HepG2 (cell line): ENCODE results near the gene AFF1. TPM values are rescaled to one million over a fixed set of nuclear protein-coding genes. Genes with fewer than 3 reads are reported as not detected.
A peak's percentile ranks its signal among the peaks of the same experiment; 100 is the strongest.

Experiments
- ATAC-seq: fragments of 200-7000 bp; cut with Tn5 transposase; 3 replicates; pipeline ENCODE4 v1.9.1; 2020; ENCODE audit warnings: mild to moderate bottlenecking, moderate library complexity
- BruUV-seq: library from RNA; stranded (reverse); fragments of 400-500 nt; replicated peaks from 2 replicates; lab custom pipeline; 2021; lab: Mats Ljungman, UMichigan
- CTCF ChIA-PET: fragments of 300-600 bp; formaldehyde crosslinking; extraction: SDS; loops from one replicate; lab custom pipeline; 2021; ENCODE audit warnings: low total read pairs, inconsistent platforms, low intra/inter-chr PET ratio; lab: Yijun Ruan, JAX
- POLR2A ChIA-PET: fragments of 350-600 bp; sonication (Branson Sonifier 250); formaldehyde crosslinking; loops from one replicate; lab custom pipeline; 2020; ENCODE audit warnings: antibody characterized with exemption, inconsistent platforms; lab: Yijun Ruan, JAX
- DNase-seq: peaks from one replicate; pipeline ENCODE4 v3.0.0-alpha.2; 2015; ENCODE audit warnings: low spot score
- FAIRE-seq: peaks from 3 replicates; lab custom pipeline; 2011; peaks lifted over from hg19 to GRCh38; lab: Jason Lieb, UNC
- H2AFZ ChIP-seq: one replicate; pipeline ENCODE4 v1.6.1; 2011; ENCODE audit warnings: low read length, inconsistent platforms
- H3K27ac ChIP-seq: fragments of 300-600 bp; 3 replicates; pipeline ENCODE4 v1.8.0; 2011; ENCODE audit warnings: mixed run types, mild to moderate bottlenecking, mixed read lengths, low read length, inconsistent platforms; ENCODE audit not compliant: insufficient read depth; ENCODE audit errors: extremely low read length
- H3K27me3 ChIP-seq, 2 experiments: fragments of 200-600 bp in 1 of 2; 2 replicates in 1 of 2; 3 replicates in 1 of 2; pipeline versions ENCODE4 v1.6.0 to v1.8.0; 2011; ENCODE audit warnings: low read length in 2 of 2, mild to moderate bottlenecking in 2 of 2, moderate library complexity in 2 of 2, inconsistent platforms in 1 of 2; ENCODE audit not compliant: insufficient read depth in 2 of 2, control insufficient read depth in 1 of 2
- H3K36me3 ChIP-seq, 2 experiments: fragments of 200-600 bp in 1 of 2; replicated peaks in 1 of 2; 2 replicates in 1 of 2; 3 replicates in 1 of 2; pipeline versions ENCODE4 v1.5.1 to v1.8.0; 2011; ENCODE audit warnings: low read length in 2 of 2, inconsistent platforms in 1 of 2; ENCODE audit not compliant: insufficient read depth in 2 of 2, control insufficient read depth in 1 of 2
- H3K4me1 ChIP-seq: 2 replicates; pipeline ENCODE4 v1.5.1; 2012; ENCODE audit warnings: low read length, inconsistent platforms; ENCODE audit not compliant: insufficient read depth
- H3K4me2 ChIP-seq: 2 replicates; pipeline ENCODE4 v1.6.0; 2011; ENCODE audit warnings: low read depth, low read length, inconsistent platforms
- H3K4me3 ChIP-seq, 3 experiments: fragments of 200-600 bp in 1 of 3; sonication (generic), shearing (Covaris generic) in 1 of 3; replicated peaks in 1 of 3; 2 replicates each; pipeline ENCODE4 v1.5.1; 2011 to 2016; ENCODE audit warnings: low read length in 3 of 3, inconsistent platforms in 2 of 3, low read depth in 2 of 3, mild to moderate bottlenecking in 2 of 3, control low read depth in 1 of 3, mixed read lengths in 1 of 3; ENCODE audit not compliant: insufficient read depth in 1 of 3
- H3K79me2 ChIP-seq: one replicate; pipeline ENCODE4 v1.6.1; 2011; ENCODE audit warnings: low read length, inconsistent platforms; ENCODE audit not compliant: insufficient read depth
- H3K9ac ChIP-seq: 2 replicates; pipeline ENCODE4 v1.6.0; 2011; ENCODE audit warnings: mild to moderate bottlenecking, low read depth, low read length, inconsistent platforms; ENCODE audit not compliant: insufficient read depth
- H3K9me3 ChIP-seq: 2 replicates; pipeline ENCODE4 v1.5.1; 2012; ENCODE audit warnings: mild to moderate bottlenecking, low read length
- H4K20me1 ChIP-seq: 2 replicates; pipeline ENCODE4 v1.6.0; 2011; ENCODE audit warnings: inconsistent platforms, mild to moderate bottlenecking, low read length, moderate library complexity; ENCODE audit not compliant: insufficient read depth
- ELF4 ChIP-seq: sonication (generic); formaldehyde crosslinking; IDR thresholded peaks from 2 replicates; pipeline ENCODE4 v1.5.0; 2020; ENCODE audit warnings: missing genetic modification reagents, mild to moderate bottlenecking, moderate library complexity, borderline replicate concordance
- RAD21 ChIP-seq: fragments of 450-650 bp; formaldehyde crosslinking; IDR thresholded peaks from 2 replicates; pipeline ENCODE4 v1.5.0; 2020; ENCODE audit warnings: mild to moderate bottlenecking
- RBM22 ChIP-seq: fragments of 200-400 bp; formaldehyde crosslinking; optimal IDR thresholded peaks from 2 replicates; pipeline ENCODE3; 2017; ENCODE audit warnings: mild to moderate bottlenecking, low read length, moderate library complexity
- SMC3 ChIP-seq: IDR thresholded peaks from 2 replicates; pipeline ENCODE4 v1.6.1; 2011; ENCODE audit warnings: low read length, improper control_type of control experiment
- STAG1 ChIP-seq: sonication (generic); formaldehyde crosslinking; IDR thresholded peaks from 2 replicates; pipeline ENCODE4 v1.4.0; 2020; ENCODE audit warnings: missing genetic modification reagents
- TBP ChIP-seq: sonication (generic); formaldehyde crosslinking; IDR thresholded peaks from 2 replicates; pipeline ENCODE4 v1.5.0; 2020; ENCODE audit warnings: missing genetic modification reagents
- TOPORS ChIP-seq: sonication (generic); formaldehyde crosslinking; IDR thresholded peaks from 2 replicates; pipeline ENCODE4 v1.8.0; 2023; ENCODE audit warnings: mild to moderate bottlenecking, missing genetic modification reagents
- WGBS: methylation state at CpG from one replicate; pipeline ENCODE4 v1.1.6; 2017; ENCODE audit warnings: low lambda C conversion rate; 5-methylcytosine and 5-hydroxymethylcytosine counted together
- in situ Hi-C: cut with HindIII; loops from 2 replicates; pipeline ENCODE4 v1.10.0; 2017; ENCODE audit warnings: low pct_unique_long_range_greater_than_20kb; ENCODE audit not compliant: extremely low pct_ligation_motif_present
- intact Hi-C: fragments of 100-400 bp; cut with micrococcal nuclease; formaldehyde crosslinking; loops from one replicate; pipeline ENCODE4 v1.10.0; 2022; ENCODE audit not compliant: unreplicated experiment
- polyA plus RNA-seq, 8 experiments: library from polyadenylated mRNA; depleted of rRNA in 3 of 8; stranded (reverse) in 7 of 8; unstranded in 1 of 8; fragments of >200 nt; fragmentation: Illumina TruSeq in 4 of 8; extraction: Trizol in 4 of 8; gene quantifications; 2 replicates each; pipeline versions ENCODE4 v1.2.1 to v1.2.3, GENCODE V29; 2011 to 2016; ENCODE audit warnings: low read depth in 4 of 8, missing spikeins in 1 of 8, mixed read lengths in 1 of 8; ENCODE audit not compliant: insufficient read depth in 1 of 8
- total RNA-seq, 5 experiments: library from RNA; depleted of rRNA; stranded (reverse); fragments of >200 nt; fragmentation: Illumina TruSeq; extraction: Trizol; gene quantifications; 2 replicates each; pipeline ENCODE4 v1.2.3, GENCODE V29; 2016; ENCODE audit warnings: low read depth in 1 of 5
- TF ChIP-seq, protein P1 (sequence below): sonication (generic); formaldehyde crosslinking; IDR thresholded peaks from 2 replicates; pipeline ENCODE4 v1.5.0; 2020; ENCODE audit warnings: mild to moderate bottlenecking, missing genetic modification reagents, moderate library complexity

AFF1 gene
- total and polyA plus RNA-seq, 2 of the 13 experiments (the other 11 are each of a cell fraction or from before 2014, with no cell fraction given) = 15.5 to 15.9 TPM

DNA sequence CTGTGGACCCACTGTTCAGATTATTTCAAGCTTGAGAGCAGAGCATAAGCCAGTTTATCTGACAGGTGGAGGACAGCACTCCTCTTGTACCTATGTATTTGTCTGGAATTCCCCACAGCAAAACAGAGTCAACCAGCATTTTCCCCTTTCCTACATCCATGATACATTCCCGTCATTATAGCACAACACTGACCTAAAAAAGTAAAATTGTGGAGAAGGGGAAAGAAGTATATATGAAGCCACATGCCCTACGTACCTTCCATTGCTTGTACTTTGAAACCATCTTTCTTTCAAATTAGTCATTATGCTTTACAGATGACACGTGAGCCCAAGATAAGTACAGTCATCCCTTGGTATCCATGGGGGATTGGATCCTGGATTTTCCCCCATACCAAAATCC, 212.3 kb downstream of the AFF1 start:
- no peak for DNase-seq
- H3K9me3 ChIP-seq = no peaks in the 10 kb centered on the region
- FAIRE-seq = no peak
- ChIA-PET POLR2A (no interaction called here), CTCF (no interaction called here)
- H3K4me3 ChIP-seq = no peak overlapping the region
- 92% methylated on average over 3 of the region's 3 CpGs for WGBS
- H3K9ac ChIP-seq = no peak overlapping the region
- intact Hi-C loops = no loop called here
- H3K4me1 ChIP-seq = peaks cover 14% of the 10 kb centered on the region
- H3K79me2 ChIP-seq = no peaks in the 10 kb centered on the region
- H3K27me3 ChIP-seq = no peaks in the 10 kb centered on the region
- no peak overlapping the region for H3K27ac ChIP-seq
- H4K20me1 ChIP-seq = no peaks in the 10 kb centered on the region
- TF ChIP-seq RBM22 (peak; percentile 81), TBP (CRISPR knock-in tag) (no peak), TOPORS (CRISPR knock-in tag) (no peak)
- H3K4me2 ChIP-seq = no peak overlapping the region
- no peak for ATAC-seq
- peaks cover 0 to 3% of the 10 kb centered on the region in 2 experiments; a peak in 1 of 5 replicates for H3K36me3 ChIP-seq
- BruUV-seq = no TSS peak
- in situ Hi-C loops = loop anchor here (25.0 kb wide), 1 partner anchor 315 kb away; no protein-coding TSS in a partner anchor
- no peak overlapping the region for H2AFZ ChIP-seq

DNA sequence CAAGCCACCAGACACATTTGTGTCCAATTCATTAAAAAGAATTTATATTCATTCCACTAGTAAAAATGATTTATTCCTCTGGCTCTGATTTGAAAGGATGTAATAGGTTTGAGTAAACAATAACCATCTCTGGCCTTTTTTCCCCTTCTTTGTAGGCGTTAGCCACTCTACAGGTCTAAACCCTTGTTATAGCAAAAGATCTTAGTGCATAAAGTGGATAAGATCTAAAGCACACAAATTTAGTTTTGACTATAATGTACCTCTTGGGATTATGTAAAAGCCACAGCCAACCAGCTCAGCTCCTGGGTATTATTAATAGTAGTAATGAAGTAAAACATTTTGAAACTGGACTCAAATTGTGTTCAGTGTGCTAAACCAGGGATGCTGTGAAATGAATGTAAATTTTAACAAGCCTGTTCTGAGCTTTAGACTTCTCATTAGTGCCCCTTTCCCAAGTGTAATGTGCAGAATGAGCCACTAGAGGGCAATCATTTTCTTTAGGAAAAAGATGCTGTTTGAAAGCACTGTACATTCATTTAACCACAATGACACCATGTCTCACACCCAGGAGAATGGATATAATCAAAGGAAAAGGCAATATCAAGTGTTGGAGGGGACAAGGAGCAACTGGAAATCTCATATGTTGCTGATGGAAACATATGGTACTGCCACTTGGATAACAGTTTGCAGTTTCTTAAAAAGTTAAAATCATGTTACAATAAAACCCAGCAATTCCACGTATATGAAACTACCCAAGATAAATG, 215.9 kb downstream of the AFF1 start:
- no TSS peak for BruUV-seq
- intact Hi-C loops (loop anchor here (1.0 kb wide), 1 partner anchor 85 kb away; no protein-coding TSS in a partner anchor), in situ Hi-C loops (loop anchor here (5.0 kb wide), 1 partner anchor 82 kb away; no protein-coding TSS in a partner anchor)
- WGBS = 50% methylated on average over 2 of the region's 2 CpGs
- H3K36me3 ChIP-seq = no peaks in the 10 kb centered on the region
- H3K9me3 ChIP-seq = no peaks in the 10 kb centered on the region
- DNase-seq = peak; percentile 70
- no peak overlapping the region for H3K27ac ChIP-seq
- H4K20me1 ChIP-seq = no peaks in the 10 kb centered on the region
- TF ChIP-seq STAG1 (CRISPR knock-in tag) (peak; percentile 79), RAD21 (CRISPR knock-in tag) (peak; percentile 76), ELF4 (CRISPR knock-in tag) (no peak), SMC3 (peak; percentile 76)
- TF ChIP-seq, protein P1, sequence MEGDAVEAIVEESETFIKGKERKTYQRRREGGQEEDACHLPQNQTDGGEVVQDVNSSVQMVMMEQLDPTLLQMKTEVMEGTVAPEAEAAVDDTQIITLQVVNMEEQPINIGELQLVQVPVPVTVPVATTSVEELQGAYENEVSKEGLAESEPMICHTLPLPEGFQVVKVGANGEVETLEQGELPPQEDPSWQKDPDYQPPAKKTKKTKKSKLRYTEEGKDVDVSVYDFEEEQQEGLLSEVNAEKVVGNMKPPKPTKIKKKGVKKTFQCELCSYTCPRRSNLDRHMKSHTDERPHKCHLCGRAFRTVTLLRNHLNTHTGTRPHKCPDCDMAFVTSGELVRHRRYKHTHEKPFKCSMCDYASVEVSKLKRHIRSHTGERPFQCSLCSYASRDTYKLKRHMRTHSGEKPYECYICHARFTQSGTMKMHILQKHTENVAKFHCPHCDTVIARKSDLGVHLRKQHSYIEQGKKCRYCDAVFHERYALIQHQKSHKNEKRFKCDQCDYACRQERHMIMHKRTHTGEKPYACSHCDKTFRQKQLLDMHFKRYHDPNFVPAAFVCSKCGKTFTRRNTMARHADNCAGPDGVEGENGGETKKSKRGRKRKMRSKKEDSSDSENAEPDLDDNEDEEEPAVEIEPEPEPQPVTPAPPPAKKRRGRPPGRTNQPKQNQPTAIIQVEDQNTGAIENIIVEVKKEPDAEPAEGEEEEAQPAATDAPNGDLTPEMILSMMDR (CRISPR knock-in tag) = peak; percentile 79
- H3K4me3 ChIP-seq = no peak overlapping the region
- no peaks in the 10 kb centered on the region for H3K27me3 ChIP-seq
- H3K4me2 ChIP-seq = no peak overlapping the region
- ATAC-seq = peak; percentile 67
- no peak overlapping the region for H2AFZ ChIP-seq
- peak; percentile 52 for FAIRE-seq
- no peaks in the 10 kb centered on the region for H3K79me2 ChIP-seq
- H3K9ac ChIP-seq = no peak overlapping the region
- CTCF ChIA-PET = interaction anchor here (2.4 kb wide), 1 partner anchor 85 kb away, joined by 22 read pairs; no protein-coding TSS in a partner anchor
- no peaks in the 10 kb centered on the region for H3K4me1 ChIP-seq
- POLR2A ChIA-PET = no interaction called here
